Pons (tissue), 1 donor: Measurements from ENCODE around the gene CERS6.
"Not testable (repeated sequence)": the region's sequence is repeated elsewhere in the genome, so short reads cannot be mapped to it uniquely, and the experiment has no call there.

ENCODE experiments used
- DNase-seq: peaks from one replicate; pipeline ENCODE4 v3.0.0-alpha.2; 2016; ENCODE audit warnings: low spot score

Gene CERS6

DNA sequence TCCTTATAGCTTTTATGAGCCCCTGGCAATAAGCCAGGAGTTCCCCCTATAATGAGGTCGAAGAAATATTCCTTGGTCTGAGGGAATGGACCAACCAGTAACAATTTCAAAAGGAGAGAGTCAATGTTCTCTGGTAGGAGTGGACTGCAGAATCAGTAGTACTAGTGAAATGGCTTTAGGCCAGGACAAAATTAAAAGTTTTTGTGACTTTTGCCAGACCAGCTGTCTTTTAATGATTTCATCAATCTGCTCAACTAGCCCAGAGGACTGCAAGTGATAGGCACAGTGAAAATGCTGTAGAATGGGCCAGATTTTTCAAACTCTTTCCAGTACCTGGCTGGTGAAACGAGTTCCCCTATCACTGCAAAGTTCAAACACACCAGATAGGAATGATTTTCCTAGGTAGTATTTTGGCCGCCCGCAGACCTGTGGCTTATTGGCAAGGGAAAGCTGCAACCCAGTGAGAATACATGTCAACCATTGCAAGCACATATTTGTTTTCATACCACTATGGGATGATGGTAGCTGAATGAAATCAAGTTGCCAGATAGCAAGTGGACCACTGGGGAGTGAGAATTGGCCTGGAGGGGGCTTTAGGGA lies 45.5 kb downstream of the CERS6 start:
- DNase-seq: no peak

DNA sequence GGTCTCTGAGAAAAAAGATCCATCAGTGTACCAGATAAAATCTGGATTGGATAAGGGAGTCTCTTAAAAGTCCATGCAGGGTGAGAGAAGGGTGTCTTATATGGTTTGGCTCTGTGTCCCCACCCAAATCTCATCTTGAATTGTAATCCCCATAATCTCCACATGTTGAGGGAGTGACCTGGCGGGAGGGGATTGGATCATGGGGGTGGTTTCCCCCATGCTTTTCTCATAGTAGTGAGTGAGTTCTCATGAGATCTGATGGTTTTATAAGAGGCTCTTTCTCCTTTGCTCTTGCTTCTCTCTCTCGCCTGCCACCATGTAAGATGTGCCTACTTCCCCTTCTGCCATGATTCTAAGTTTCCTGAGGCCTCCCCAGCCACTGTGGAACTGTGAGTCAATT lies 46.8 kb downstream of the CERS6 start:
- DNase-seq: not testable (repeated sequence)

DNA sequence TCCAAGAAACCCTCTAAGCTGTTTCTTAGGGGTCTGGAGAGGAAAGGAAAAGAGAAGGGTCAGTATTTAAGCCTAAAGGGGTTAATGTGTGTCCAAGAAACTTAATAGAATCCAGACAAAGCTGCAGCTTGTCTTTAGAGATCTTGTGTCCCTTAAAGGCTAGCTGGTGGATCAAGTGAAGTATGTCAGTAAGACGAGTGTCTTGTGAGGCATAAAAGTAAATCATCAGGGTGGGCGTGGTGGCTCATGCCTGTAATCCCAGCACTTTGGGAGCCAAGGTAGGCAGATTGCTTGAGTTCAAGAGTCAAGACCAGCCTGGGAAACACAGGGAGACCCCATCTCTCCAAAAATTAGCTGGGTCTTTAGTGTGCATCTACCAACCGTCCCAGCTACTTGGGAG lies 47.8 kb downstream of the CERS6 start:
- DNase-seq: no peak

- DNase-seq: no peak
These were observed 48.3 kb downstream of the CERS6 start for GRCh38 chr2:168504323-168504722.

DNA sequence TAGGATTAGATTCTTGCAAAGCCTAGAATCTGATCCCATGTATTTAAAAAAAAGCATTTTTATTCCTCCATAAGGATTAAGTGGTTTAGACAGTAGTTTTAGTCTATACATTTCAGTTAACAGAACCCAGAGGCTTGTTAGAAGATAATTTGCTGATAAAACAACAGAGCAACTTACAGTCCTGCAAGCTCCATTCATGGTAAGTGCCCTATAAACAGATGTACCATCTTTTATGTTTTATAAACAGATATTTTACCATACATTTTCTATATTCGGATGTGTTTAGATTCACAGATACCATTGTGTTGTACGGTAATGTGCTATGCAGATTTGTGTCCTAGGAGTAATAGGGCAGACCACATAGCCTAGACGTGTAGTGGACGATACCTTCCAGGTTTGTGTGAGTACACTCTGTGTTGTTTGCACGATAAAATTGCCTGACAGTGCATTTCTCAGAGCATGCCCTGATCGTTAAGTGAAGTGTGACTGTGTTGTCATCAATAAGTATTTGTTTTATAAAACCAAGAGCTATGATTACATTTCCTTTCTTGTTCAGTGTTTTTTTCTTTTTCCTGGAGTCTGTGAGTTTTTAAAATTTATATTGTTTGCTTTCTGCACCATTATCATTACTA lies 54.2 kb downstream of the CERS6 start:
- DNase-seq: no peak

- DNase-seq: no peak
These were observed 58.6 kb downstream of the CERS6 start for GRCh38 chr2:168514692-168515091.

- peak; percentile 15 for DNase-seq
These were observed 59.4 kb downstream of the CERS6 start for GRCh38 chr2:168515502-168515901.

GRCh38 chr2:168517816-168518215 lies 61.7 kb downstream of the CERS6 start:
- DNase-seq: no peak

DNA sequence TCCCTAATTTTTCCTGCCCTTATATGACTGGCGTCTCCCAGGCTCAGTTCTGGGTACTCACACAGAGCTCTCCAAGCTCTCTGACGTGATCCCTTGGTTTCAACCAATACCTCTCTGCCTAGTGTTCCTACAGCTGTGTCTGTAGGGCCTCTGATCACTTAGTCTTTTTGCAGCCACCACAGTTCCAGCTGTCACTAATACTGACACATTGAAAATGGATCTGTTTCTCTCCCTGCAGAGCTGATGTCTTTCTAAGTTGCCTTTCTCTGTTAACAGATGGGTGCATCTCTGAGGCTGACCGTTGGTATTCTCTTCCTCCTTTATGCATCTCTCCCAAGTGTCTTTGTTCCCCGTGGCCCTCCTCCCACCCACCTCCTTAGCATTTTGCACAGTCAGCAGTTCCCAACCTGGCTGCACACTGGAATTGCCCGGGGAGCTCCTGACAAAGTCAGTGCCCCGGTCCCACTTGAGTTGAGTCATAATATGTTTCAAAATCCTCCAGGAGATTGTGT lies 62.5 kb downstream of the CERS6 start:
- no peak for DNase-seq

DNA sequence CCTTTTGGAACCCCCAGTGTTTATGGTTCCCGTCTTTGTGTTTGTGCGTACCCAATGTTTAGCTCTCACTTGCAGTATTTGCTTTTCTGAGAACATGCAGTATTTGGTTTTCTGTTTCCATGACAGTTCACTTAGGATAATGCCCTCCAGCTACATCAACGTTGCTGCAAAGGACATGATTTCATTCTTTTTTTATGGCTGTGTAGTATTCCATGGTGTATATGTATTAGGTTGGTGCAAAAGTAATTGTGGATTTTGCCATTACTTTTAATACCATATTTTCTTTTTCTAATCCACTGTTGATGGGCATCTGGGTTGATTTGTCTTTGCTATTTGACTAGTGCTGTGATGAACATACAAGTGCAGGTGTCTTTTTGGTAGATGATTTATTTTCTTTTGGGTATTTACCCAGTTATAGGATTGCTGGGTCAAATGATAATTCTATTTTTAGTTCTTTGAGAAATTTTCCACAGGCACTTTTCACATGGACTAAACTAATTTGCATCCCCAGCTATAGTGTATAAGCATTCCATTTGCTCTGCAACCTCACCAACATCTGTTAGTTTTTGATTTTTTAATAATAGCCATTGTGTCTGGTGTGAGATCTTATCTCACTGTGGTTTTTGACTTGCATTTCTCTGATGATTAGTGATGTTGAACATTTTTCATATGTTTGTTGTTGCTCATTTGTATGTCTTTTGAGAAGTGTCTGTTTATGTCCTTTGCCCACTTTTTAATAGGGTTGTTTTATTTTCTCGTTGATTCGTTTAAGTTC lies 63.6 kb downstream of the CERS6 start:
- DNase-seq: no peak

- DNase-seq: no peak
These were observed 65.1 kb downstream of the CERS6 start for GRCh38 chr2:168521053-168521741.

- DNase-seq: no peak
These were observed 66.4 kb downstream of the CERS6 start for GRCh38 chr2:168522446-168522845.

GRCh38 chr2:168524005-168524404 lies 67.9 kb downstream of the CERS6 start:
- no peak for DNase-seq

DNA sequence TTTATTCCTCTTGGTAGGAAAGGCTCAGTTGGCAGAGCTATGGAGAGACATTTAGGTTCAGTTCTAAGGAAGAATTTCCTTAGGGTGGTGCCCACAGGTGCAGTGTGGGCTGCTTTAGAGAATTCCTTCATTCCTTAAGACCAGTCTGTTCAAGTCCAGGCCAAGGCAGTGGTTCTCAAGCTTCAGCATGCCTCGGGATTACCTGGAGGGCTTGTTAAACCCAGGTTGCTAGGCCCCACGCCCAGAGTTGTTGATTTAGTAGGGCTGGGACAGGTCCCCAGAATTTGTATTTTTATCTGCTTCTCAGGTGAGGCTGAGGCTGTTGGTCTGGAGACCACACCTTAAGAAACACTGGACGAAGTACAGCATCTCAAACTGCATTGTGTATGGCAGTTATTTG lies 68.9 kb downstream of the CERS6 start:
- no peak for DNase-seq

GRCh38 chr2:168525716-168526446 lies 69.8 kb downstream of the CERS6 start:
- DNase-seq: no peak

DNA sequence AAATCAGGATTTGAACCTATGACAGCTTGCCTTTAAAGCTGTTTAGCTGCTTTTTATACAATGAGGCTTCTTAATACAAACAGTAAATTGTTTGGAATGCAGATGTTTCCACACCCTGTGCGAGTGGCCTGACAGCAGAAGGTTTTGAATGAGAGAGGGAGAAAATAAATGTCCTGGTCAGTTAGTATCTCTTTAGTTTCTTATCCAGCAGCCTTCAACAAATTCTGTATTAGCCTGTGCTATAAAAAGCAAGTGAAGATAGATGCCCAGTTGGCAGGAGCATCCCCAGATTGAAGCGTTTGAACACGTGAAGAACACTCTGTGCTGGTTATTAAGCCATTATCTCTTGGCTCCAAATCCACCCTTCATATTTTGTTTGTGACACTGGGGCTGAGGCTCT lies 70.6 kb downstream of the CERS6 start:
- no peak for DNase-seq

DNA sequence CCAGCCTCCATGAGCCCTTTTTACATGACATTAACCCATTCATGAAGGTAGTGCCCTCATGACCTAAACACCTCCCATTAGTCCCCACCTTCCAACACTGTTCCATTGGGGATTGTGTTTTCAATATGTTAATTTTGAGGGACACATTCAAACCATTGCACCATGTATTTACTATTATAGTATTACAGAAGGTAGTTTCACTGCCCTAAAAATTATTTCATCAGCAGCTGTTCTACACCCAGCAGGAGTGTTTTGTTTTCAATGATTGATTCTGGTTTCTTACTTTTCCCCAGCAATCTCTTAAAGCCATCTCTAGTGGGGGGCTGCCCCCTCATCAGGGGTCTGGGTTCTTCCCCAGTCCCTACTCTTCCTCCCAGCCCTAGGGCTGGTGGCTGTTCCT lies 71.9 kb downstream of the CERS6 start:
- no peak for DNase-seq

GRCh38 chr2:168528469-168528868 lies 72.4 kb downstream of the CERS6 start:
- no peak for DNase-seq

DNA sequence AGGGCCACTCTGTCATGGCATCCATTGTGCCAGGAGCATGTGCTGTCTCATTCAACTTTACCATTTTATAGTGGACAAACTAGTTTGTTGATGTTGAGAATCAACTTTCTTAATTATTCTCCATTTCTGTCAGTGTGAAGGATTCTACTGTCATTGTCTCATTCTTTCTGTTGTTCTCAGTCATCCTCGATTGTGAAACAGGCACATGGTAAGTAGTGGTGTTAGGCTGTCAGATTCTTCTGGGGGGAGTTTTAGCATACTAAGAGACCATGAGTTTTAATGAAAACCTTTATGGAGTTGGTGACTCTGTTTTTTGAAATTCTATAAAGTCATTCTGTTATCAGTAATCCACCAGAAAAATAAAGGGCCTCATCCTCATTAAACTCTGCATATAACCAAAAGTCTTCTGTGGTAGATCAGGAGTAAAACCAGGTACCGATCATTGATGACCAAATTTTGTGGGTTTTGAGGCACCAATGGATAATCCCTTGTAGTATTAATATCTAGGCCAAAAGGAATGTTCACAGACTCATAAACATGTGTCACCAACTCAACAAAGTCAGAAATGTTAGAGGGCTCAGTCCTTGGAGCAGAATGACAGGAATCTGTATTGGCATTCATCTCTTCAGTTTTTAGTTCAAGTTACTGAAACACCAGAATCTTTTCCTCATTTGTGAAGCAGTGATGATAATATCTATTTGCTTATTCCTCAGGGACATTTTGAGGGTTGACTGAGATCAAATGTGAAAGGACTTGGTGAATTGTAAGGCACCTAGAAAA lies 73.2 kb downstream of the CERS6 start:
- no peak for DNase-seq

- DNase-seq: no peak
These were observed 74.0 kb downstream of the CERS6 start for GRCh38 chr2:168529900-168530561.
